NB4 (cell line): ENCODE data around the gene SAFB2.

Source experiments
- DNase-seq: peaks from one replicate; pipeline ENCODE4 v3.0.0; 2010; ENCODE audit warnings: low read depth
- H3K4me3 ChIP-seq: one replicate; pipeline ENCODE4 v1.5.1; 2011; ENCODE audit warnings: mild to moderate bottlenecking, low read depth, low read length, moderate library complexity
- CTCF ChIP-seq: IDR thresholded peaks from one replicate; pipeline ENCODE4 v1.5.1; 2012; ENCODE audit warnings: low read depth, low read length
- MAX ChIP-seq: IDR thresholded peaks from 2 replicates; pipeline ENCODE4 v1.6.1; 2011; ENCODE audit warnings: low read depth, low read length
- MYC ChIP-seq: IDR thresholded peaks from 2 replicates; pipeline ENCODE4 v1.6.1; 2011; ENCODE audit warnings: low read depth, low read length
- POLR2A ChIP-seq: IDR thresholded peaks from 2 replicates; pipeline ENCODE4 v1.6.1; 2011; ENCODE audit warnings: mild to moderate bottlenecking; ENCODE audit not compliant: insufficient read length; ENCODE audit errors: extremely low read depth

The SAFB2 gene

GRCh38 chr19:5595745-5596144 is 26.8 kb downstream of the SAFB2 start:
- no peak for TF ChIP-seq POLR2A
- no peak for TF ChIP-seq MYC
- TF ChIP-seq CTCF = no peak
- TF ChIP-seq MAX = no peak
- DNase-seq = no peak
- H3K4me3 ChIP-seq = no peak overlapping the region

DNA sequence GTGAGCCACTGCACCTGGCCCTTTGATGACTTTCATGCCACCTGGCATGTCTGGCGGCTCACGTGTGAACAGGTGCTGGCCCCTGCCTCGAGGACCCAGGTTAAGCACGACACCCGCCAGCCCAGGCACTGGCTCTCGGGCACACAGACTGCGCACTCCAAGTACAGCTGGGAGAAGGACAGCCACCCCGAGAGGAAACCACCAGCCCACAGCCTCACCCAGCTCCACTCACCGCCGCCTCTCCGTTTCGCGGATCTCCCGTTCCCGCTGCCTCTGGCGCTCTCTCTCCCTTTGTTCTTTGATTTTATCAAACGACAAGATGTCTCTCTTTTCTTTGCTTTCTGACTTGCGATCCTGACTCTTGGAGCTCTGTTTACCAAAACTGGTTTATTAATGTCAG is 27.4 kb downstream of the SAFB2 start:
- TF ChIP-seq CTCF (no peak), POLR2A (no peak), MAX (no peak), MYC (no peak)
- no peak for DNase-seq
- H3K4me3 ChIP-seq = no peak overlapping the region

DNA sequence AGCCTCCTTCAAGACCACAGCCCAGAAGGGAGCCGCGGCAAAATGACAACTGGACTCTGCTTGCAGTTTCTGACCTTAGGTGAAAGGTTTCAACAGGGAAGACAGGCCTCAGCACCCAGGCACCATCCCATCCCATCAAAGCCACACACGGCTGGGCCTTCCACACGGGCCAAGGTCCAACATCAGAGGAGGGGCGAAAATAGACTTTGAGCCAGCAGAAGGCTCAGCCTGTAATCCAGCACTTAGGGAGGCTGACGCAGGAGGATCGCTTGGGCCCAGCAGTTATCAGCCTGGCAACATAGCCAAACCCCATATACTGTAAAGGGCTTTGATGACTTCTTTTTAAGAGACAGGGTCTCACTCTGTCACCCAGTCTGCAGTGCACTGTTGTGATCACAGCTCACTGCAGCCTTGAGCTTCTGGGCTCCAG is 28.0 kb downstream of the SAFB2 start:
- DNase-seq = no peak
- TF ChIP-seq POLR2A (no peak), CTCF (no peak), MAX (no peak), MYC (no peak)
- no peak overlapping the region for H3K4me3 ChIP-seq

DNA sequence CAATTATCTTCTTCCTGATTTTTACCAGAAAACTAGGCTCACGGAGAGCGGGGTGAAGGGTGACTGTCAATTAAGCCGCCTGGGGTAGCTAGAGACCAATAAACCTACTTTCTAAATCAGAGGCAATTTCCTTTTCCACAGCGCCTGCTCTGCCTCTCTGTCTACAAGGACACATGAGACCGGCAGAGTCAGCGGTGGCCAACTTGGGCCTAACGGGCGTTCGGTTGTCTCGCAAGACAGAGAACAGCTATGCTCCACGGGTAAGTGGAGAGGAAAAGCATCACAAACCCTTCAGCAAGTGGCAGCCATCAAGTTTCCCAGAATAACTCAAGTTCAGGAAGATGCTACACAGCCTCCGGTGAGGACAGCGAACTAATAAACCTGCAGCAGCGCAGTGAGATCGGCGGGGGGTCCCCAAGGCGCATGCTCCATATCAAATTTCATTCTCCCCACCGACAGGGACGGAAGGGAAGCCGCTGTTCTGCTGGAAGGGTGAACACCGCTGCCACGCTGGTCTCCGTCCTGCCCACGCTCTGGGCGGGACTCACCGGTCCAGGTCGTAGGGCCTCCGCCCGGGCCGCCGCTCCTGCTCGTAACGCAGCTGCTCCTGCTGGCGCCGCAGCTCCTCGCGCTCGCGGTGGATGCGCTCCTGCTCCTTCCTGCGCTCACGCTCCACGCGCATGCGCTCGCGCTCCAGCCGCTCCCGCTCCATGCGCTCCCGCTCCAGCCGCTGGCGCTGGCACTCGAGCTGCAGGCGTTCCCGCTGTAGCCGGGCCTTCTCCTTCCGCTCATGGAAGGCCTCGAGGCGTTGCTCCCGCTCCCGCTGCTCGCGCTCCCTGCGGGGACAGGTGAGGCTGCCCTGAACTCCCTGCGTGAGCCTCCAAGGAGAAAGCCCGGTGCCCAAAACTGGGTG is 29.0 kb downstream of the SAFB2 start:
- TF ChIP-seq POLR2A = no peak
- no peak for TF ChIP-seq MYC
- no peak for TF ChIP-seq MAX
- no peak for TF ChIP-seq CTCF
- no peak for DNase-seq

DNA sequence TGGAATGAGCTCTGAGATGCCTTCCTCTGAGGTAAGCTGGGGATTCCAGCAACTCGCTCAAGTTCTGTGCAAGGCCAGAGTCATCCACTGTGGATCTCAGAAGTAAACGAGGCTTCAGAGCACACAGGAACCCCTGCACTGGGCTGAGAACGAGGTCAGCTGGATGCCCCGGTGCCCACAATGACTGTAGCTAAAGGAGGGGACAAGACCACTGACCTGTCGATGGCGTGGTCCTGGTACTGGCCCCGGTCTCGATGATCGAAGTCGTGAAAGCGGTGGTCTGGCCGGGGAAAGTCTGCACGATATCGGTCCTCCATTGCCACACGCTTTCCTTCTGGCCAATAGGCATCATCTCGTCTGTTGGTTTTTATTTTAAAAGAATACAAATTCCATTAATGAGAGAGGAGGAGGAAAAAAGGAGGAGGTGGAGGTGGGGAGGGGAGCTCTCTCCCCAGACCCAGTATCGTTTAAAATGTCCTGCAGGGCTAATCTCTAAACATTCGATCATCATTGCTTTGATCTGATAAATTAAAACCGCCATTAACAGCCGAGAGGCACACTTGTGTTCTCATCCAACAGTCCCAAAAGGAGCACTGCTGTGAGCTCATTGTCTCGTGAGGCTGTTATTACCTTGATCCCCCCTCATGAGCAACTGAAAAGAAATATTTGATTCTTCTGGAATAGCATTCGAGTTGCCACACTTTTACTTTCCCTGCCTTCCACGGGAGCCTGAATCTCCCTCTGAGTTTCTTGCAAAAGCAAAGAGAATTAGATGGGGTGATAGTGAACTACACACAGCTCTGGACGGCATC is 29.8 kb downstream of the SAFB2 start:
- H3K4me3 ChIP-seq = no peak overlapping the region
- DNase-seq = no peak
- TF ChIP-seq MAX (no peak), MYC (no peak), CTCF (no peak), POLR2A (no peak)

More for the DNA sequence above, 29.0 kb downstream of the SAFB2 start:
- H3K4me3 ChIP-seq = no peak overlapping the region
